WTC11 (cell line): ENCODE measurements around the gene SLAIN1. TPM values are rescaled to one million over a fixed set of nuclear protein-coding genes. Genes with fewer than 3 reads are reported as not detected.

Experiments used
- ATAC-seq: fragments of 200-7000 bp; cut with Tn5 transposase; 2 replicates; pipeline ENCODE4 v1.10.0; 2021; ENCODE audit warnings: mild to moderate bottlenecking, moderate library complexity
- CTCF ChIA-PET: fragments of 300-600 bp; sonication (Branson Sonifier 250); formaldehyde crosslinking; loops from one replicate; lab custom pipeline; 2021; ENCODE audit warnings: antibody characterized with exemption; lab: Charles Lee
- POLR2A ChIA-PET: fragments of 350-600 bp; sonication (Branson Sonifier 250); formaldehyde crosslinking; loops from one replicate; lab custom pipeline; 2021; ENCODE audit warnings: antibody characterized with exemption; lab: Charles Lee
- DNase-seq: peaks from one replicate; pipeline ENCODE4 v3.0.0; 2021; ENCODE audit warnings: low spot score
- H3K27ac Mint-ChIP-seq: 2 replicates; pipeline ENCODE4 v1.8.0; 2021; ENCODE audit warnings: mixed read lengths
- H3K27me3 Mint-ChIP-seq: 2 replicates; pipeline ENCODE4 v1.8.0; 2021; ENCODE audit warnings: low read depth, mild to moderate bottlenecking, moderate library complexity, mixed read lengths
- H3K36me3 Mint-ChIP-seq: 2 replicates; pipeline ENCODE4 v1.8.0; 2021; ENCODE audit warnings: mixed read lengths
- H3K4me1 Mint-ChIP-seq: 2 replicates; pipeline ENCODE4 v1.8.0; 2022; ENCODE audit warnings: mixed read lengths
- H3K4me3 Mint-ChIP-seq: 2 replicates; pipeline ENCODE4 v1.8.0; 2021; ENCODE audit warnings: mild to moderate bottlenecking, moderate library complexity, mixed read lengths
- H3K9me3 Mint-ChIP-seq: 2 replicates; pipeline ENCODE4 v1.8.0; 2021; ENCODE audit warnings: mixed read lengths
- CDX4 ChIP-seq: fragments of 250-450 bp; sonication (Bioruptor Pico); IDR thresholded peaks from 2 replicates; pipeline ENCODE4 v1.9.0; 2021; ENCODE audit warnings: moderate library complexity, mild to moderate bottlenecking, inconsistent platforms, borderline replicate concordance
- E2F4 ChIP-seq: sonication (generic); formaldehyde crosslinking; IDR thresholded peaks from 2 replicates; pipeline ENCODE4 v1.8.1; 2022; ENCODE audit warnings: low read depth, mild to moderate bottlenecking, moderate library complexity, missing genetic modification reagents, borderline replicate concordance
- ELF4 ChIP-seq: sonication (generic); formaldehyde crosslinking; IDR thresholded peaks from 2 replicates; pipeline ENCODE4 v1.8.1; 2022; ENCODE audit warnings: low read depth, mild to moderate bottlenecking, moderate library complexity, missing genetic modification reagents
- ERG ChIP-seq: fragments of 250-450 bp; sonication (Bioruptor Pico); IDR thresholded peaks from 2 replicates; pipeline ENCODE4 v1.8.0; 2021; ENCODE audit warnings: mild to moderate bottlenecking
- FOXP1 ChIP-seq: sonication (generic); formaldehyde crosslinking; IDR thresholded peaks from 2 replicates; pipeline ENCODE4 v1.8.0; 2022; ENCODE audit warnings: missing genetic modification reagents, mild to moderate bottlenecking, moderate library complexity, borderline replicate concordance
- FOXP4 ChIP-seq: sonication (generic); formaldehyde crosslinking; IDR thresholded peaks from 2 replicates; pipeline ENCODE4 v1.8.0; 2022; ENCODE audit warnings: mild to moderate bottlenecking, missing genetic modification reagents
- GRHL2 ChIP-seq: fragments of 250-450 bp; sonication (Bioruptor Pico); IDR thresholded peaks from 2 replicates; pipeline ENCODE4 v1.8.0; 2022; ENCODE audit warnings: mild to moderate bottlenecking, moderate library complexity; ENCODE audit not compliant: insufficient replicate concordance, severe bottlenecking
- HMGXB4 ChIP-seq: sonication (generic); formaldehyde crosslinking; IDR thresholded peaks from 2 replicates; pipeline ENCODE4 v1.8.1; 2023; ENCODE audit warnings: mild to moderate bottlenecking, moderate library complexity, missing genetic modification reagents
- MAX ChIP-seq: sonication (generic); formaldehyde crosslinking; IDR thresholded peaks from 2 replicates; pipeline ENCODE4 v1.8.0; 2022; ENCODE audit warnings: mild to moderate bottlenecking, missing genetic modification reagents
- NR1H2 ChIP-seq: sonication (generic); formaldehyde crosslinking; IDR thresholded peaks from 2 replicates; pipeline ENCODE4 v1.9.0; 2021; ENCODE audit warnings: mild to moderate bottlenecking, moderate library complexity, missing genetic modification reagents
- TP53 ChIP-seq: sonication (generic); formaldehyde crosslinking; IDR thresholded peaks from 2 replicates; pipeline ENCODE4 v1.8.1; 2023; ENCODE audit warnings: mild to moderate bottlenecking, missing genetic modification reagents
- ZBTB43 ChIP-seq: sonication (generic); formaldehyde crosslinking; IDR thresholded peaks from 2 replicates; pipeline ENCODE4 v1.8.1; 2023; ENCODE audit warnings: mild to moderate bottlenecking, missing genetic modification reagents
- ZNF219 ChIP-seq: sonication (generic); formaldehyde crosslinking; IDR thresholded peaks from 2 replicates; pipeline ENCODE4 v1.8.0; 2023; ENCODE audit warnings: missing genetic modification reagents, mild to moderate bottlenecking, borderline replicate concordance
- ZNF263 ChIP-seq: sonication (generic); formaldehyde crosslinking; IDR thresholded peaks from 2 replicates; pipeline ENCODE4 v1.8.1; 2022; ENCODE audit warnings: low read depth, mild to moderate bottlenecking, moderate library complexity, missing genetic modification reagents
- ZNF281 ChIP-seq: sonication (generic); formaldehyde crosslinking; IDR thresholded peaks from 2 replicates; pipeline ENCODE4 v1.8.0; 2023; ENCODE audit warnings: mild to moderate bottlenecking, missing genetic modification reagents
- microRNA-seq: library from miRNA; unstranded; fragments of <30 nt; microRNA quantifications from one replicate; pipeline ENCODE4 v1.2.0, GENCODE V29; 2022; ENCODE audit warnings: borderline number of aligned reads
- total RNA-seq: library from RNA; stranded (reverse); gene quantifications from 3 replicates; pipeline ENCODE4 v1.2.3, GENCODE V29; 2021

Gene SLAIN1
- total RNA-seq, 1 experiment from 2014 or later = 29.7 TPM

- ChIA-PET POLR2A (no interaction called here), CTCF (no interaction called here)
- Mint-ChIP-seq H3K4me3 (no peak overlapping the region), H3K9me3 (peaks cover 6% of the 10 kb centered on the region; the same call in 1 of the 2 replicates), H3K27me3 (no peaks in the 10 kb centered on the region; the same call in 1 of the 2 replicates), H3K27ac (no peak overlapping the region), H3K4me1 (peaks cover 5% of the 10 kb centered on the region), H3K36me3 (no peaks in the 10 kb centered on the region)
- ATAC-seq (no peak), DNase-seq (no peak)
- TF ChIP-seq ZNF263 (CRISPR knock-in tag) (no peak), ZBTB43 (CRISPR knock-in tag) (no peak), ZNF219 (CRISPR knock-in tag) (no peak), TP53 (CRISPR knock-in tag) (no peak), ELF4 (no peak), MAX (no peak), ZNF281 (CRISPR knock-in tag) (no peak), HMGXB4 (no peak), CDX4 (CRISPR knock-in tag) (no peak), ERG (CRISPR knock-in tag) (no peak), NR1H2 (CRISPR knock-in tag) (no peak), GRHL2 (CRISPR knock-in tag) (no peak), FOXP4 (CRISPR knock-in tag) (no peak), E2F4 (CRISPR knock-in tag) (no peak), FOXP1 (CRISPR knock-in tag) (no peak)
Measured at GRCh38 chr13:77811981-77812380, 114.5 kb downstream of the SLAIN1 start.

Small RNAs within 50 kb of the gene (microRNA-seq; reads per million reads assigned to microRNA genes)
- not detected for gene MIR3665

Other genes with a start within 250 kb of the SLAIN1 start
- 0.11 TPM in 1 of 3 replicates, not detected in the others for gene SCEL, start 162.0 kb upstream of the SLAIN1 start, total RNA-seq
- 55.8 to 142 TPM (median 142 TPM) in 3 replicates for gene EDNRB, start 221.1 kb downstream of the SLAIN1 start, total RNA-seq